GM18867 (cell line): ENCODE results near the gene TTLL10.

Experiments used
- ATAC-seq: cut with Tn5 transposase; IDR thresholded peaks from one replicate; pipeline ENCODE4 v1.9.1; 2021; ENCODE audit warnings: mild to moderate bottlenecking, moderate library complexity; ENCODE audit not compliant: unreplicated experiment

The TTLL10 gene

DNA sequence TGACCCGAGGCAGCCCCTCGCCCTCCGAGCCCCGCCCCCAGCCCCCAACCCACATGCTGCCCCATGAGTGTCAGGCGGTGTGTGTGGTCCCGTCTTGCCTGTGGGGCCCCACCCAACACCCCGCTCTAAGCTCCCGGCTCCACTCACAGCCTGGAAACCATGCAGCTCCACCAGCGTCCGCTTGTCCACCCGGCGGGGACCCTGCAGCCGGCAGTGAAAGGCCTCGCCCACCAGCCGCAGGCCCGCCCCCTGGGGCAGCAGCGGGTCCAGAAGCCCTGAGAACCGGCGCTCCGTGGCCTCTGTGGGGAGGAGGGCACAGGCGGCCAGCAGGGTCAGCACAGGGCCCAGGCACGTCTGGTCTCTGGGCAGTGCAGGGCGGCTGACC, 70.1 kb downstream of the TTLL10 start:
- ATAC-seq: no peak

DNA sequence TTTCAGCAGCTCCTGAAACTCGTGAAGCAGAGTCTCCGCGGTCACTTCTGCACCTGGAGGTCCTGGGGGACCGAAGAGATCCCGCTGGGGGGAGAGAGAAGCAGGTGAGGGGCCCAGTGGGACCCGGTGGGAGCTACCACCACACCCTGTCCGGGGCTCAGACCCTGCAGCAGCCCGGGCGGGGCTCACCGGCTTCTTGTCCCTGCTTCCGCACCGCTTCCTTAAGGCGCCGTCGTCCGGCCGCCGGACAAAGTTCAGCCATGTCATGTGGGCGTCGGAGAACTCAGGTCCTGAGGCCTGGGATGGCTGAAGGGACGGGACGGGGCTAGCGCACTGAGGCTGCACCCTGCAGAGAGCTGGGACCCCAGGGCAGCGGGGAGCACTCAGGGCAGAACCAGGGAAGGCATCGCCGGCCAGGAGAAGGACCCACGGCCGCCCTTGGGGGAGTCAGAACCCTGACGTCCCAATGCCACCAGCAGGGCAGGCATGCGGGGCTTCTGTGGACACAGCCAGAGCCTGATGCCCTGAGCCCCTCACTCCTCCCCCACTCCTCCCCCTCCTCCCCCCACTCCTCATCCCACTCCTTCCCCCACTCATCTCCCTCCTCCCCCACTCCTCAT, 70.6 kb downstream of the TTLL10 start:
- ATAC-seq: no peak

DNA sequence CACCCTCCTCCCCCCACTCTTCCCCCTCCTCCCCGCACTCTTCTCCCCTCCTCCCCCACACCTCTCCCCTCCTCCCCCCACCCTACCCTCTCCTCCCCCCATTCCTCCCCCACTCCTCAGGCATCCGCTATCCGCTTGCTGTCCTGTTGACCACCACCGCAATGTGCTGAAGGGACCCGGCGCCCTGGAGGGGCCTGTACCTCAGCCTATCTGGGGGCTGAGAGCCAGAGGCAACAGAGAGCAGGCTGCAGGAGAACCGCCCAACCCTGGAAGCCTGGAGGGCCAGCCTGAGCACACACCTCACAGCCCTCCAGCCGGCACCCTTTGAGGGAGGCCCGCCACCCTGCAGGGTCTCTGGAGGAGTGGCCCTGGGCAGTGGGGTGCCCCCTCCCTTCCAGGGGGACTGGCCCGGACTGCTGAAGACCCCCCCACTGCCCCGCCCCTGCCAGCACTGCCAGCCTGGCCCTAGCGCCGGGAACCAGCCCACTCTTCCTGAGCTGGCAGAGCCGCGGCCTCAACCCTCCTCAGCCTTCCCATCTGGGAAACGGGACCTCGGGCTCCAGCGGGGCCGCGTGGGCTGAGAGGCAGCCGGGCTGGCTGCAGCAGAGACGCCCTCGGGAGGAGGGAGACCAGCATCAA, 71.6 kb downstream of the TTLL10 start:
- ATAC-seq: no peak

- ATAC-seq: no peak
These were observed 72.3 kb downstream of the TTLL10 start for GRCh38 chr1:1245817-1246576.

DNA sequence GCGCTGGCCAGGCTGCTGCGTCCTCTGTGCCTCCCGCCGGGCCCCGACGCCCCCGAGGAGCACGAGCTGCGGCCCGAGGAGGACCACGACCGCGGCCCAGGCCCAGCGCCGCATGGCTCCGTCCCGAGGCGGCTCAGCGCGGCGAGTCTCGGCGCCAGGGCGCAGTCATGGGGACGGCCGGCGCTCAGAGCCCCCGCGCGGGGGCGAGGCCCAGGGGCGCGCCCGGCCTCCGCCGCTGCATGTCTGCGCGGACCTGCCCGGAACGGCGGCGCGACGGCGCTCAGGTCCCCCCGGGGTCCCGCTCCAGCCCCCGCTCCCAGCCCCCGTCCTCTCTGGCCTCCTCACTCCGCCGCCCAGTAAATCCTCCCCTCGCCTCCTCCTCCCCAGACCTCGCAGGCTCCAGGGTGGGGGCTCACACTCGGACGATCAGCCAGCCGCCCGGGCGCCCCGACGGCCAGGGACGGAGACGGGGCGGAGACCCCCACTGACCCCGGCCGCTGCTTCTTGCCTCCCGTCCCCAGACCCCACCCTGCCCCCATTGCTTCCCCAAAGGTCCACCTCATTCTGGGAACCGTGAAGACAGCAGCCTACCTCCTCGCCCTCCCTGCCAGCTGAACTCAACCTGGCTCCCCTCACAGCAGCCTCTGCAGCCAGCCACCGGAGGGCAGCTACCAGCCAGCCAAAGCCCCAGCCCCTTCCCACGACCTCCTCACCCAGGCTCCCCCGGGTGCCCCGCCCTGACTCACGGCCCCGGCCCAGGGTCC, 73.1 kb downstream of the TTLL10 start, which contains the start of gene C1QTNF12:
Gene C1QTNF12 (minus strand): TSS at position 146 of the 764 bp plus-strand sequence. CDS start 32 bp downstream, at position 114.
- ATAC-seq: no peak

DNA sequence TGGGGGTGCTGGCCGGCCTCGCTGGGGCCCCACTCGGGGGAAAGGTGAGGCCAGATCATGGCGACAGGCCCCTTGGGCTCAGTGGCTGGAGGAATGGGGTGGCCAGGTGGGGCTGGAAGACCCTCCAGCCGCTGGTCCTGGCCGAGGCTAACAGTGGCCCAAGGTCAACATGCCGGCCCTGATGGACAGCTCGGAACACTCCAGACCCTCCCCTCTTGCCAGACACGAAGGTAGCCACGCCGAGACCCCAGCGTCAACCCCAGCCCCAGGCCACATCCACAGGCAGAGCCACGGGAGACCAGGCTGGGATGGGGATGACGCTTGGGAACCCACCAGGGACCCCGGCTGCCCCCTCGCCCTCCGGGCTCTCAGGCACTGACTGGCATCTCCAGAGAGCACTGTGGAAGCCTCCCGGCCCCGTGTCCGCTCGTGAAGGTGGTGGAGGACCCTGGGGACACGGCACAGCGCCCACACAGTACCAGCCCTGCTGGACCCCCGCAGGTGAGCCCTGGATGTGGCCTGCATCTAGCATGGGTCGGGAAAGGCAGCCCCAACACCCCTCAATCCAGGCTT, 73.7 kb downstream of the TTLL10 start:
- no peak for ATAC-seq
